IPS-18a (cell line): ENCODE measurements around the gene TSC22D4.

ENCODE experiments used
- H3K27ac ChIP-seq: one replicate; pipeline ENCODE4 v1.5.1; 2013; ENCODE audit warnings: low read length
- H3K27me3 ChIP-seq: one replicate; pipeline ENCODE4 v1.6.1; 2013; ENCODE audit warnings: mild to moderate bottlenecking, low read length; ENCODE audit not compliant: control insufficient read depth, insufficient read depth
- H3K36me3 ChIP-seq: one replicate; pipeline ENCODE4 v1.6.1; 2013; ENCODE audit warnings: low read depth, low read length; ENCODE audit not compliant: control insufficient read depth
- H3K4me1 ChIP-seq: one replicate; pipeline ENCODE4 v1.6.1; 2013; ENCODE audit warnings: low read depth, low read length; ENCODE audit not compliant: control insufficient read depth
- H3K4me3 ChIP-seq: one replicate; pipeline ENCODE4 v1.5.1; 2013; ENCODE audit warnings: low read length
- H3K9ac ChIP-seq: one replicate; pipeline ENCODE4 v1.6.1; 2013; ENCODE audit warnings: mild to moderate bottlenecking, low read length, moderate library complexity
- H3K9me3 ChIP-seq: one replicate; pipeline ENCODE4 v1.6.1; 2013; ENCODE audit warnings: low read depth, low read length; ENCODE audit not compliant: control insufficient read depth

The TSC22D4 gene

DNA sequence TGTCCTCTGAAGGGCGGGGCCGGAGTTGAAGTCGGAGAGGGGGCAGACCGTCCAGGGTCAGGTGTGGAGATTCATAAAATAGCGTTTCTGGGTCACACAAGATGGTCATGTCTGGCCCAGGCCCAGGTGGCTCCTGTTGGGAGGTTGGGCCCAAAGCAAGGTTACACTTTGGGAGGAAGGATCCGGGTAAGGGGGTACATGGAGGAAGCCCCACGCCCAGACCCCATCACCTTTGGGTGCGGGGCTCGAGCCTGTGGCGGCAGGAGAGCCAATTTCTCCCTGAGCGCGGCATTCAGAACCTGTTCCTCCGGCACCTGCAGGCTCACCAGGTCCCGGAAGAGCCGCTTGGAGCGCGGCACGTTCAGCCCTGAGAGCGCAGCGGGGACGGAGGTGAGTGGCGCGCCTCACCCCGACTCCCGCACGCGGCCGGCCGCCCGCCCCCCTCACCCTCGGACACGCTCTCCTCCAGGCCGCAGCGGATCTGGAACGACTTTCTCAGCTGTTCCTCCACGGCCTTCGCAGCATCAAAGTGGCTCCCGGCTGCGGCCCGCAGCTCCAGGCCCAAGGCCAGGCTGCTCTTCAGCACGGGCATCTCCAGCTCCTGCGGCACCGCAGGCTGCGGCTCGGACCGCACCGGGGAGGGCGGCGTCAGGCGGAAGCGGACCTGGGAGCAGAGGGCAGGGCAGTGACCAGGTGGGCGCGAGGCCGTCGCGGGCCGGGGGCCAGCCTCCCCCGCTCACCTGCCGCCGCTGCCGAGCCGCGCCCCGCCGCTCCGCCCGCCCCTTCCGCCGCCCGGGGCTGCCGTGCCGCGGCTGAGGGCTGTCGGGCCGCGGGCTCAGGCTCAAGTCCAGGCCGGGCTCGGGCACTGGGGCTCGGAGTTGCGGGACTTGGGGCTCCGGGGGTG is 43.4 kb downstream of the TSC22D4 start:
- Histone ChIP-seq H3K9me3 (no peaks in the 10 kb centered on the region), H3K27me3 (no peaks in the 10 kb centered on the region), H3K4me1 (peaks cover 4% of the 10 kb centered on the region), H3K27ac (no peak overlapping the region), H3K4me3 (peak overlapping the region; percentile 70), H3K36me3 (peaks cover 36% of the 10 kb centered on the region), H3K9ac (peak overlapping the region; percentile 54)

DNA sequence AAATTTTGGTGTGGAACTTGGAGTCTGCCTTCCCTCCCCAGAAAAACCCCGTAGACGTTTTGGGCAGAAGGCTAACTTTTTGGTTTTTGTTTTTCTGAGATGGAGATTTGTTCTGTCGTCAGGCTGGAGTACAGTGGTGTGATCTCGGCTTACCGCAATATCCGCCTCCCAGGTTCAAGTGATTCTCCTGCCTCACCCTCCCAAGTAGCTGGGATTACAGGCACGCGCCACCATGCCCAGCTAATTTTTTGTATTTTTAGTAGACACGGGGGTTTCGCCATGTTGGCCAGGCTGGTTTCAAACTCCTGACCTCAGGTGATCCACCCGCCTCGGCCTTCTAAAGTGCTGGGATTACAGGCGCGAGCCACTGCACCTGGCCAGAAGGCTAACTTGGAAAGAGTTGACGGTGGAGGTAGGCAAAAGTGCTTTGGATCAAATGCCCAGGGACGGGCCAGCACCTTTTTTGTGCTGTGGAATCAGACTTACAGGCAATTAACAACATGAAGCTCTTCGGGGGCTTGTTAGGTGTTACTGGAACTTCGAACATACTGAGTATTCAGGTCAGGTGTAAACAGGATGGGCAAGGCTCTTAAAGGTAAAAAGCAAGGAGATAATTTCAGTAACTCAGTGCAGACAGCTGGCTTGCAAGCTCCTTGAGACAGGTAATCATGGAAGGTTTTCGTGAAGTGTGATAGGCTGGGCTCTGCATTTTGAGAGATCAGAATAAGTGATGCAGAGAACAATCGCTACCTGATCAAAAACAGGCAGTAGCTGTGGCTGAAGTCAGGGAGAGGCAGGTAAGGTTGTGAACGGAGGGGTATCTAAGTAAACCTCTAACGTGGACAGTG is 44.5 kb downstream of the TSC22D4 start:
- H3K4me3 ChIP-seq: peak overlapping the region; percentile 70
- H3K27me3 ChIP-seq: no peaks in the 10 kb centered on the region
- peak overlapping the region; percentile 49 for H3K9ac ChIP-seq
- H3K9me3 ChIP-seq: no peaks in the 10 kb centered on the region
- H3K4me1 ChIP-seq: peaks cover 4% of the 10 kb centered on the region
- peaks cover 36% of the 10 kb centered on the region for H3K36me3 ChIP-seq
- no peak overlapping the region for H3K27ac ChIP-seq

DNA sequence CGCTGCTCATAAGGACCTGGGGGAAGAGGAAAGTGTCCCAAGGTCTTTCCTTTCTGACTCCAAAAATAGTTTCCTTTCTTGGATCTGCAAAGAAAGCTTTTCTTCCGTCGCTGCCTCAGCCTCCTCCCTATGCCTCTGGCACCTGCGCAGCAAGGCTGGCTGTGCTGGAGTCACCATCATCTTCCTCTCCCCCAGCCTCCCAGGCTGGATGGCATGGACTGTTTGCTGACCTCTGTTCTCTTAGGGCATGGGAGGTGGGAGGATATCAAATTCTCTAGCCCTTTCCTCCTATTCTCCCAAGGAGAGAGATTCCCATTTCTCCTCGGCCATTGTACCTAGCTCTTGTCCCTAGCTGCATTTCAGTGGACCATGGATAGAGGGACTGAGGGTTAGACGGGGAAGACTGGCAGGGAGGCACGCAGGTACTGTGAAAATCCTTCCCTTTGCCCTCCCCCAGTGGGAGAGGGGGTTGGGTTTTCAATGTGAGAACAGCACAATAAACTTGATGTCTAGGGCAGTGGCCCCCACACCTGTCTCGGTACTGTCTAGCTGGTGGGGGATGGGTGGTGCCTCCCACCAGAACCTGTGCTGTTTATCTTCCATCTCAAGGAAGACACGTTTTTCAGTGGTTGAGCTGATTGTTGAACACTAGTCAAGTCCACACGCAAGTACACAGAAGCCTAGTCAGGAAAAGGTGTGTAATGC is 45.3 kb downstream of the TSC22D4 start:
- Histone ChIP-seq H3K36me3 (peaks cover 36% of the 10 kb centered on the region), H3K4me1 (peaks cover 4% of the 10 kb centered on the region), H3K4me3 (no peak overlapping the region)

DNA sequence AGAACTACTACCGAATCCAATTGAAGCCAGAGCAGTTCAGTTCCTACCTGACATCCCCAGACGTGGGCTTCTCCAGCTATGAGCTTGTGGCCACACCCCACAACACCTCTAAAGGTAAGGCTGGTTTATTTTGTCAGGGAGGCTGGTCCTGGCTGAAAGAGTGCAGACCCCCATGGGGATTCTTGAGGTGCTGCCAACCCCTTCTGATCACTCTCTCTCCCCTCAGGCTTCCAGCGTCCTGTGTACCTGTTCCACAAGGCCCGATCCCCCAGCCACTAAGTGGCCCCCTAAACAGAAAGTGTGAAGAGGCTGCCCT is 45.8 kb downstream of the TSC22D4 start:
- H3K27me3 ChIP-seq: no peaks in the 10 kb centered on the region
- no peaks in the 10 kb centered on the region for H3K9me3 ChIP-seq
- no peak overlapping the region for H3K9ac ChIP-seq
- H3K36me3 ChIP-seq: peaks cover 36% of the 10 kb centered on the region
- H3K4me1 ChIP-seq: peaks cover 4% of the 10 kb centered on the region
- no peak overlapping the region for H3K27ac ChIP-seq
- H3K4me3 ChIP-seq: no peak overlapping the region

More for the DNA sequence above, 45.3 kb downstream of the TSC22D4 start:
- H3K9me3 ChIP-seq: no peaks in the 10 kb centered on the region
- no peaks in the 10 kb centered on the region for H3K27me3 ChIP-seq
- H3K27ac ChIP-seq: no peak overlapping the region
- no peak overlapping the region for H3K9ac ChIP-seq

DNA sequence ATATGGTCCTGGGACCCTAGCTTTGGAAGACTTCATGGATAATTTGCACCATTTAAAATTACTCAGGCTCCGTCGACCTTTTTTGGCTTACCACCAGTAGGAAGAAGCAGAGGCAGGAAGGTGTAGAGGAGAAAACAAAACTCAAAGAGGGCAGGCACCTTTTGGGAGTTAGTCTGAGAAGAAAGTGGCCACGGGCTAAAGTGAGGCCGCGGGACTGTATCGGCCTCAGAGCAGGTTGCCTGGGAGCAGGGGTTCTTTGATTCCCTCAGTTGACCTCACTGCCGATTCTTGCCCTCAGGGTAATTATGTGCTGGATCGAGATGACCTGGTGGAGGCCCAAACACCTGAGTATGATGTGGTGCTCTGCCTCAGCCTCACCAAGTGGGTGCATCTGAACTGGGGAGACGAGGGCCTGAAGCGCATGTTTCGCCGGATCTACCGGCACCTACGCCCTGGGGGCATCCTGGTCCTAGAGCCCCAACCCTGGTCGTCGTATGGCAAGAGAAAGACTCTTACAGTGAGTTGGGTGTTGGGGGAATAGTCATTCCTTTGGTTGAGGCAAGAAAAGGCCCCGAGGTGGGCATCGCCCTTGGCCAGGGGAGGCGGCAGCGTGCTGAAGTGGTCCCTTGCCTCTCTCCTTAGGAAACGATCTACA is 46.3 kb downstream of the TSC22D4 start:
- no peak overlapping the region for H3K9ac ChIP-seq
- H3K27ac ChIP-seq: no peak overlapping the region
- H3K4me3 ChIP-seq: no peak overlapping the region
- no peaks in the 10 kb centered on the region for H3K9me3 ChIP-seq
- peaks cover 3% of the 10 kb centered on the region for H3K27me3 ChIP-seq
- peaks cover 36% of the 10 kb centered on the region for H3K36me3 ChIP-seq
- H3K4me1 ChIP-seq: peaks cover 4% of the 10 kb centered on the region

DNA sequence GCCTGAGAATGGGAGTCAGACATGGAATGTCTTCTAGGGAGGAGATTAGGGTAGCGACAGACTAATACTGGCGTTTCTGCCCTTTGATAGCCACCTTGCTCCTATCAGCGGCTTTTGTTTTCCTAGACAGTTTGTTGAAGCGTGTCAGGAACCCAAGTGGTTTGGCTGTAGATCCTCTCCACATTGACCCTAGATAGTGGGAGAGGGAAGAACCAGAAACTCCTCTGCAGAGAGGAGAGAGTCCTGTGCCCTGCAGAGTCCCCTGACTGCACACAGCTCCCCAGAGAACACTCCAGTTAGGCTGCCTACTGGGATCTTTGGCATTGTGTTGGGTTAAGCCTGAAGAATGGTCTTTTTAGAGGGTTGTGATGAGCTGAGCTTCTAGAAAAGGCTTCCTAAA is 47.0 kb downstream of the TSC22D4 start:
- H3K9me3 ChIP-seq: no peaks in the 10 kb centered on the region
- peaks cover 36% of the 10 kb centered on the region for H3K36me3 ChIP-seq
- no peak overlapping the region for H3K4me3 ChIP-seq
- peaks cover 4% of the 10 kb centered on the region for H3K4me1 ChIP-seq
- H3K27me3 ChIP-seq: peaks cover 10% of the 10 kb centered on the region
- H3K9ac ChIP-seq: no peak overlapping the region
- H3K27ac ChIP-seq: no peak overlapping the region

DNA sequence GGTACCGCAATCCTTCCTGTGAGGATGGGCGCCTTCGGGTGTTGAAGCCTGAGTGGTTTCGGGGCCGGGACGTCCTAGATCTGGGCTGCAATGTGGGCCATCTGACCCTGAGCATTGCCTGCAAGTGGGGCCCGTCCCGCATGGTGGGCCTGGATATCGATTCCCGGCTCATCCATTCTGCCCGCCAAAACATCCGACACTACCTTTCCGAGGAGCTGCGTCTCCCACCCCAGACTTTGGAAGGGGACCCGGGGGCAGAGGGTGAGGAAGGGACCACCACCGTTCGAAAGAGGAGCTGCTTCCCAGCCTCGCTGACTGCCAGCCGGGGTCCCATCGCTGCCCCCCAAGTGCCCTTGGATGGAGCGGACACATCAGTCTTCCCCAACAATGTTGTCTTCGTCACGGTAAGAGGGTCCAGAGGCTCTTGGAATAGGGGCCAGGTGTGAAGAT is 47.7 kb downstream of the TSC22D4 start:
- Histone ChIP-seq H3K4me1 (peaks cover 4% of the 10 kb centered on the region), H3K9me3 (no peaks in the 10 kb centered on the region), H3K27ac (no peak overlapping the region), H3K4me3 (peak overlapping the region; percentile 96), H3K9ac (no peak overlapping the region), H3K36me3 (peaks cover 36% of the 10 kb centered on the region), H3K27me3 (peaks cover 10% of the 10 kb centered on the region)

DNA sequence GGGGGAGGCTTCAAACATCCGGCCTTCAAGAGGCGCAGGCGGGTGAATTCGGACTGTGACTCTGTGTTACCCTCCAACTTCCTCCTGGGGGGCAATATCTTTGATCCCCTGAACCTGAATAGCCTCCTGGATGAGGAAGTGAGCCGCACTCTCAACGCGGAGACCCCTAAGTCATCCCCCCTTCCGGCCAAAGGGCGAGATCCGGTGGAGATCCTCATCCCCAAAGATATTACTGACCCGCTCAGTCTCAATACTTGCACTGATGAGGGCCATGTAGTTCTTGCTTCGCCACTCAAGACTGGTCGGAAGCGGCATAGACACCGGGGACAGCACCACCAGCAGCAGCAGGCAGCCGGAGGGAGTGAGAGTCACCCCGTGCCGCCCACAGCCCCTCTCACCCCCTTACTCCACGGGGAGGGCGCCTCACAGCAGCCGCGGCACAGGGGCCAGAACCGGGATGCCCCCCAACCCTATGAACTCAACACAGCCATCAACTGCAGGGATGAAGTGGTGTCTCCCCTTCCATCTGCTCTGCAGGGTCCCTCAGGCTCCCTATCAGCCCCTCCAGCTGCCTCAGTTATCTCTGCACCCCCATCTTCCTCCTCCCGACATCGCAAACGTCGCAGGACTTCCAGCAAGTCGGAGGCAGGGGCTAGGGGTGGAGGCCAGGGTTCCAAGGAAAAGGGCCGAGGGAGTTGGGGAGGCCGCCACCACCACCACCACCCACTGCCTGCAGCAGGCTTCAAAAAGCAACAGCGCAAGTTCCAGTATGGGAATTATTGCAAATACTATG is 48.3 kb downstream of the TSC22D4 start:
- Histone ChIP-seq H3K9ac (peak overlapping the region; percentile 98), H3K27me3 (peaks cover 10% of the 10 kb centered on the region), H3K4me3 (peak overlapping the region; percentile 96), H3K27ac (no peak overlapping the region), H3K36me3 (peaks cover 36% of the 10 kb centered on the region), H3K9me3 (no peaks in the 10 kb centered on the region), H3K4me1 (peaks cover 4% of the 10 kb centered on the region)

DNA sequence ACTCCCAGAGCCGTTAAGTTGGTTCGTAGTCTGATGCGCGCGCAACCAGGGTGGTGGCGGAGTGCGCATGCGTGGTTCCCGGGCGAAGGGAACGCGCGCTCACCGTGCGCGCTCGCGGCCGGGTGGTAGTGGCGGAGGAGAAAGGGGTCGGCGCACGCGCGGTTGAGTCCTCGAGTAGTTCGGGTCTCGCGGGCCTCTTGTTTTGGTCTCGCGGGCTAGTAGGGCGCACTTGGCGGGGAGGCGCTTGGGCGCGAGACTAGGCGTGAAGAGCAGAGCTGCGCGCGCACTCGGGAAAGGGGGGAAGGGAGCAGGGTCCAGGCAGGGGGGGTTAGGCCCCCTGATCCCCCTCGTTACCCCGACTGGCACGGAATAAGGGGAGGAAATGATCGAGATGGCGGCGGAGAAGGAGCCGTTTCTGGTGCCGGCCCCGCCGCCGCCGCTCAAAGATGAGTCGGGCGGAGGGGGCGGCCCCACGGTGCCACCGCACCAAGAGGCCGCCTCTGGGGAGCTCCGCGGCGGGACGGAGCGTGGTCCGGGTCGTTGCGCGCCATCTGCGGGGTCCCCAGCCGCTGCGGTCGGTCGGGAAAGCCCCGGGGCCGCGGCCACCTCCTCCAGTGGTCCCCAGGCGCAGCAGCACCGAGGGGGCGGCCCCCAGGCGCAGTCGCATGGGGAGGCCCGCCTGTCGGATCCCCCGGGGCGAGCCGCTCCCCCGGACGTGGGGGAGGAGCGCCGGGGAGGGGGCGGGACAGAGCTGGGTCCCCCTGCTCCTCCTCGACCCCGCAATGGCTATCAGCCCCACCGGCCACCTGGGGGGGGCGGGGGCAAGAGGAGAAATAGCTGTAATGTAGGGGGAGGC is 49.1 kb downstream of the TSC22D4 start, which contains the start of gene MEPCE:
TSS of gene MEPCE (plus strand) at position 195 of the 856 bp plus-strand sequence. CDS start at position 383, 188 bp downstream.
- peak within 1 kb of the TSS; percentile 97 for H3K27ac ChIP-seq
- peaks cover 4% of the 10 kb centered on the region for H3K4me1 ChIP-seq
- peaks cover 10% of the 10 kb centered on the region for H3K27me3 ChIP-seq
- peak within 1 kb of the TSS; percentile 96 for H3K4me3 ChIP-seq
- no peaks in the 10 kb centered on the region for H3K9me3 ChIP-seq
- H3K36me3 ChIP-seq: peaks cover 34% of the 10 kb centered on the region
- H3K9ac ChIP-seq: peak within 1 kb of the TSS; percentile 98
